LoVo (cell line): ENCODE measurements around the gene PHF1.
A peak's percentile ranks its signal among the peaks of the same experiment; 100 is the strongest.
"Not testable (repeated sequence)": the region's sequence is repeated elsewhere in the genome, so short reads cannot be mapped to it uniquely, and the experiment has no call there.

ENCODE experiments used
- DNase-seq: peaks from one replicate; pipeline ENCODE4 v3.0.0-alpha.2; 2016; ENCODE audit warnings: low spot score

PHF1 gene

DNA sequence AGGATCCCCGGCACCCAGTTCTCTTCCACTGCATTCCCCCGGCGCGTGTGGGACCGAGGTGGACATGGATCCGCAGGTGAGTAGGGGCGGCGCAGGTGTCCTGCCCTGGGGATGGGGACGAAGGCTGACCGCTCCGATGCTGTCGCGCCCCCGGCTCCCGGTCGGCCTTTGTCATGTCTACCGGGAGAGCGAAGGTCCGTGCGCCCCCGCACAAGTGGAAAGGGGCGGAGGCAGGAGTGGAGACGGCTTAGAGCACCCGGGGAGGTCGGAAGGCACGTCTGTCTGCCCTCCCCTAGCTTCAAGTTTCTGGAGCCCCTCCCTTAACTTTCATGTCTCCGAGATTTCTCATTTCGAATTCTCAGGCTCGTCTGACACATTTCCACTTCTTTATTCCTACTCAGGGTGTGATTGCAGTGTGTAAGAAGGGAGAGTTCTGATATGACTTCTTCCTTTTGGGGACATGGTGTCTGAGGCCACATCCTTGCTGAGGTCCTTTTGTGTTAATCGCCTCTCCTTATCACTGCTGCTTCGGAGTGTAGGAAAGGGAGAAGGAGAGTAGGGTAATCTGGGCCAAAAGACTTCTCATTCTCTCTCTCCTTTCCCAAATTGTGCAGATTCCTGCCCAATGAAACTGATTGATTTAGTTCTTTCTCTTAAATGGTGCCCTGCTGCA lies 18.8 kb upstream of the PHF1 start:
- DNase-seq: no peak

DNA sequence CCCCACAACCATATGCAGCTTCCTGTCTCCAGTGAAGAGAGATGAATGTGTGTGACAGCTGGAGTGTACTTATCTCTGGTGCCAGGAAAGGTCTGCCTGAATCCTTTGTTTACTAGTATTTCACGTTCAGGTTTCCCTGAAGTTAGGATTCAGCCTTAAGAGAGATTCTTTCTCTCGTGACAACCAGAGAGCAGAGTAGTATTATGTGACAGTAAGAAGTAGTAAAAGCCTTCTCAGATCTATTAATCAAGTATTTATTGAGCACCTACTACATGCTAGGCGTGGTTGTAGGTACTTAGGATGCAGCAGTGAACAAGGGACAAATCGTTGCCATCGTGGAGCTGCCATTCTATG lies 18.2 kb upstream of the PHF1 start:
- DNase-seq: no peak

DNA sequence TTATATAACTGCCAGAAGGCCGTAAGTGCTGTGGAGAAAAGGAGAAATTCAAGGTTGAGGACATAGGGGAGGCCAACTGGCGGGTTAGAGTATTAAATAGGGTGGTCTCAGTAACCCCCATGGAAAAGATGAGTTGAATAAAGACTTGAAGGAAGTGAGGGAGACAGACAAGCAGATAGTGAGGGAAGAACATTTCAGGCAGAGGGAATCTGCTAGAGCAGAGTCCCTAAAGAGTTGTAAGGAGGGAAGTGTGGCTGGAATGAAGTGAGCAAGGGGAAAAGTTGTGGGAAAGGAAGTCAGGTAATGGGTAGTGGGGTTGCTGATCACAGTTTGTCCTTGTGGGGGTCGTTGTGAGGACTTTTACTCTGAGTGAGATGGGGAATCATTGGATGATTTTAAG lies 17.8 kb upstream of the PHF1 start:
- DNase-seq: no peak

DNA sequence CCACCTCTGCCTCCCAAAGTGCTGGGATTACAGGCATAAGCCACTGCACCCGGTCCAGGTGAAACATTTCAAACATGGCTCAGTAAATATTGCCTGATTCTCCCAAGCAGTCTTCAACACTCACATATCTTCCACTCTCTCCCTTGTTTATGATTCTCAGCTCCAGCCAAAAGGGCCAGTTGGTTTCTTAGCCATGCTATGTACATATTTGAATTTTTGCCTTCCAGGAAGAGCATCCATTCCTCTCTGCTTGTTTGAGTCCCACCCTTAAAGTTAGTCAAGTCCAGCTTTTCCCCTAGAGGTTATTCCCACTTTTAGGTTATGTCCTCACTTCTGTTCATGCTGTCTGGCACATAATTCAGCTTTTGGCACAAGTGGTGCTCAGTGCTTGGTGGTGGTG lies 13.3 kb upstream of the PHF1 start:
- DNase-seq: no peak

DNA sequence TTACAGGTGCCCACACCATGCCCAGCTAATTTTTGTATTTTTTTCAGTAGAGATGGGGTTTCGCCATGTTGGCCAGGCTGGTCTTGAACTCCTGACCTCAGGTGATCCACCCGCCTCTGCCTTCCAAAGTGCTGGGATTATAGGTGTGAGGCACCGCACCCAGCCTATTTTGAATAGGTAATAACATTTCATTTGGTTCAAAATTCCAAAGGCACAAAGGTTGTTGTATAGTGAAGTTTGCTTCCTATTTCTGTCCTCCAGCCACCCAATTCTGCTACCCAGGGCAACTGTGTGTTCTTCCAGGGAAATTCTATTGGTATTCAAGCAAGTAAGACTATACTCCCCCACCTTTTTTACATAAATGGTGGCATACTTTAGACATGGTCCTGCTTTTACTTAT lies 12.2 kb upstream of the PHF1 start:
- DNase-seq: not testable (repeated sequence)

- not testable (repeated sequence) for DNase-seq
Measured at GRCh38 chr6:33399881-33400280, 10.9 kb upstream of the PHF1 start.

DNA sequence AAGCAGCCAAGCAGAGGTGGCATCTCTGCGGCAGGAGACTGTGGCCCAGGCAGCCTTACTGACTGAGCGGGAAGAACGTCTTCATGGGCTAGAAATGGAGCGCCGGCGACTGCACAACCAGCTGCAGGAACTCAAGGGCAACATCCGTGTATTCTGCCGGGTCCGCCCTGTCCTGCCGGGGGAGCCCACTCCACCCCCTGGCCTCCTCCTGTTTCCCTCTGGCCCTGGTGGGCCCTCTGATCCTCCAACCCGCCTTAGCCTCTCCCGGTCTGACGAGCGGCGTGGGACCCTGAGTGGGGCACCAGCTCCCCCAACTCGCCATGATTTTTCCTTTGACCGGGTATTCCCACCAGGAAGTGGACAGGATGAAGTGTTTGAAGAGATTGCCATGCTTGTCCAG lies 5.9 kb upstream of the PHF1 start:
- DNase-seq: no peak

DNA sequence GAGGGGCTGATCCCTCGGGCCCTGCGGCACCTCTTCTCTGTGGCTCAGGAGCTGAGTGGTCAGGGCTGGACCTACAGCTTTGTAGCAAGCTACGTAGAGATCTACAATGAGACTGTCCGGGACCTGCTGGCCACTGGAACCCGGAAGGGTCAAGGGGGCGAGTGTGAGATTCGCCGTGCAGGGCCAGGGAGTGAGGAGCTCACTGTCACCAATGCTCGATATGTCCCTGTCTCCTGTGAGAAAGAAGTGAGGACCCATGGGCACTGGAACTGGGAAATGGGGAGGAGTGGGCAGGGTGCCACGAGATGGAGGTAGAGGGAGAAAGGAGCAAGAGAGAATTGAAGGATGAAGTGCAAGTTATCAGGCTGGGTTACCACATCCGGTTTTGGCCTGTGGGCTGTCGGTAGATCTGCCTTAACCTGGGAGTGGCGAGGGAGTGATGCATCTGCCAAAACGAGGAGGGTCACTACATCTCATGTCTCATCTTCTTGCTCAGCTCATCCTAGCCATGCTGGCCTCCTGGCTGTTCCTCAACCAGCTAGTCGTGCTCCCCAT lies 5.4 kb upstream of the PHF1 start:
- no peak for DNase-seq

DNA sequence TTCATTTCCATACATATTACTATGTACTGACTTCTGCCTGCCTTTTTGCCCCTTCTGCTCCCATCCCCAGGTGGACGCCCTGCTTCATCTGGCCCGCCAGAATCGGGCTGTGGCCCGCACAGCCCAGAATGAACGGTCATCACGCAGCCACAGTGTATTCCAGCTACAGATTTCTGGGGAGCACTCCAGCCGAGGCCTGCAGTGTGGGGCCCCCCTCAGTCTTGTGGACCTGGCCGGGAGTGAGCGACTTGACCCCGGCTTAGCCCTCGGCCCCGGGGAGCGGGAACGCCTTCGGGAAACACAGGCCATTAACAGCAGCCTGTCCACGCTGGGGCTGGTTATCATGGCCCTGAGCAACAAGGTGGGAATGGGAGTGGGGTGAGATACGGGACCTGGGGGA lies 4.7 kb upstream of the PHF1 start:
- no peak for DNase-seq

DNA sequence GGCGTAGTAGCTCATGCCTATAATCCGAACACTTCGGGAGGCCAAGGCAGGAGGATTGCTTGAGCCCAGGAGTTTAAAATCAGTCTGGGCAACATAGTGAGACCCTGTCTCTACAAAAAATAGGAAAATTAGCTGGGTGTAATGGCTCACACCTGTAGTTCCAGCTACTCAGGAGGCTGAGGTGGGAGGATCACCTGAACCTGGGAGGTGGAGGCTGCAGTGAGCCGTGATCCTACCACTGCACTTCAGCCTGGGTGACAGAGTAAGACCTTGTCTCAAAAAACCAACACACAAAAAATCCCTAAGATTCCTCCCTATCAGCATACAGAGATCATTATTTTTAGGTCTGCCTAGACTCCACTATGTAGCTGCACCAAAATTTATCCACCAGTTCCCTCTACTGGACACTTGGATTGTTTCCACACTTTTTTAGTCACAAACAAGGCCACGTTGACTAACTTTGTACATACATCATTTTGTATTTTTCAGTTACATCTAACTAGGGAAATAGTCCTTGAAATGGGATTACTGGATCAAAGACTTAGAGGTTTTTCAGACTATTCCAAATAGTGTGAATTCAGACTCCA lies 3.6 kb upstream of the PHF1 start:
- no peak for DNase-seq

- DNase-seq: peak; percentile 97
Measured at GRCh38 chr6:33410050-33410710, 634 bp upstream of the PHF1 start.

DNA sequence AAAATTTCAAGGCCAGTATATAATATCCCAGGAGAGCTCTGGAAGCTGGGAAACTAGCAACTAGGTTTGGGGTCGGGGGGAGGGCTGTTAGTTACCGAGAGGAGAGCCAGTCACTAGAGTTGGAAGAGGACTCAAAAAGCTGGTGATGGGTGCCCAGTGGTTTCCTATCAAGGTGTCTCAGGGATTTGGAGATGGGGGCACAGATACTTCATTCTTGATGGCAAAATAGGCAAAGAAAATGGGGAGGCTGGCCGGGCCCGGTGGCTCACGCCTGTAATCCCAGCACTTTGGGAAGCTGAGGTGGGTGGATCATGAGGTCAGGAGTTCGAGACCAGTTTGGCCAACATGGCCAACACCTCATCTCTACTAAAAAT lies 805 bp downstream of the PHF1 start:
- DNase-seq: no peak

GRCh38 chr6:33412140-33413009 lies 1.6 kb downstream of the PHF1 start:
- DNase-seq: no peak

- DNase-seq: no peak
Measured at GRCh38 chr6:33413241-33414120, 2.7 kb downstream of the PHF1 start.

GRCh38 chr6:33414592-33415271 lies 3.9 kb downstream of the PHF1 start:
- DNase-seq: no peak

GRCh38 chr6:33415831-33416230 lies 5.0 kb downstream of the PHF1 start:
- DNase-seq: no peak

GRCh38 chr6:33416386-33417127 lies 5.7 kb downstream of the PHF1 start:
- no peak for DNase-seq

- peak; percentile 31 for DNase-seq
Measured at GRCh38 chr6:33417128-33417902, 6.5 kb downstream of the PHF1 start.

DNA sequence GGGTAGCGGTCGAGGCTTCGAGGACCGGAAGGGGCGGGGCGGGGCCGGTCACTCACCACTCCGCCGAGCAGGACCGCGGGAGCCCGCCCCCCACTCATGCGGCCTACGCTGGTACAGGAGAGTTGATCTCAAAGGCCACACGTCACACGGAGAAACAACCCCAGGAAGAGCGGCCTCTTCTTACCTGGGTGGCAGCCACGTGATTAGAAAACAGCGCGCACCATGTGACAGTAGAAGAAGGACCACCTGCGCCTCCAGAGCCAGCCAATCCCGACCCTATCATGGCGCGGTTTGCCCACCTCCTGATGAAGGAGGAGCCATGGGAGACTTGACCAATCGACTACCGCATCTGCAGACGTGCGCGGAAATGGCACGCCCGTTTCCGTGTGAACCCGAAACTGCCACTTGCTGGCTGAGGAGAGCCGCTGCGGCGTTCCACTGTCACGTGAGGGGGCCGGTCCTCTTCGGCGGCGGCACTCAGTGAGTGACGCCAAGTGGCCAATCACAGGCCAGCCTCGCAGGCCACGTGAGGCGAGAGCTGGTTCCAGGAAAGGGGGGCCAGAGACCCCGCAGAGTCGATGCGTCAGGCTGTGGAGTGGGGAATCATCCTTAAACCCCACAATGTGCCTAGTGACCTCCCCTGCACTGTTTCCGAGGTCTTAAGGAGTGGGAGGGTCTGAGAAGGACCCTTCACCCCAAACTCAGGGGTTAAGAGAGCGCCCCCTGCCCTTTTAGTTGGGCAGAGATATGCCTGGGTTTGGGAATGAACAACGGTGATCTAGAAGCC lies 7.3 kb downstream of the PHF1 start, which contains the start of gene CUTA:
CUTA (minus strand) TSS at position 205 of the 787 bp plus-strand sequence; CDS start at position 98, 107 bp downstream.
- DNase-seq: peak; percentile 98
